GM19023 (cell line): ENCODE results near the gene GNAS-AS1.

ENCODE experiments used
- ATAC-seq: cut with Tn5 transposase; IDR thresholded peaks from one replicate; pipeline ENCODE4 v1.9.1; 2021; ENCODE audit warnings: mild to moderate bottlenecking, moderate library complexity; ENCODE audit not compliant: unreplicated experiment

GNAS-AS1 gene

DNA sequence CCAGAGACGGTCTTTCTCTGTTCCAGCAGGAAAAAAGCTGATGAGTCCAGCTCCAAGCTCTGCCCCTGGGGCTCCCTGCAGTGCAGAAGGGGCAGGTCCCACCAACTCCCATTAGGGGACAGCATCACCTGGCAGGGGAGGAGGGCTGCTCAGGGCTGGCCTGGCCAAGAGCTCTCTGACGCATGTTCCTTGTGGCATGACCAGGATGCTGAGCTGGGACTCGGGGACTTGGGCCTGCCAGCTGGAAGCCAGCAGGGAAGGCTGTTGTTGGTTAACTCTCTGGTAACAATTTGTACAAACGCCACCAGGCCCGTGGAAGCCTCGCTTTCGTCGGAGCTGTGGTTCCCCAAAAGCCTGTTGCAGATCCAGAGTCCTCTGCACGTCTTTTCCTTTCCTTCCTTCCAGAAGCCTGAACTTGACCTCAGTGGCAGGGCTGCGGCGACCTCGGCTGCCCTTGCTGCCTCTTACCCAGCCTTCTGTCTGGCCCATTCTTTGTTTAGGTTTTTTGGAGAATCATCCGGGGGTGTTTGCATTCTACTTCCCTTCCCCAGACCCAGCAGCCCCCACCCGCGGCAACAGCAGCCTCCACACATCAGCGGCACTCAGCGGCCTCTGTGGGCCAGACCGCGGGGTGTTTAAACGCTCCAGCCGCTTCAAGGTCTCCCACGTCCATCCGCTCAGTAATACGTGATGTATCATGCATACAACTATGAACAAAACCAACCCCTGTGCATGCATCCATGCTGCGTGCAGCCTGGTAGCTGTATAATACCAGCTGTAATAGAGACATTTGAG is 63.3 kb downstream of the GNAS-AS1 start:
- ATAC-seq, result no peak

DNA sequence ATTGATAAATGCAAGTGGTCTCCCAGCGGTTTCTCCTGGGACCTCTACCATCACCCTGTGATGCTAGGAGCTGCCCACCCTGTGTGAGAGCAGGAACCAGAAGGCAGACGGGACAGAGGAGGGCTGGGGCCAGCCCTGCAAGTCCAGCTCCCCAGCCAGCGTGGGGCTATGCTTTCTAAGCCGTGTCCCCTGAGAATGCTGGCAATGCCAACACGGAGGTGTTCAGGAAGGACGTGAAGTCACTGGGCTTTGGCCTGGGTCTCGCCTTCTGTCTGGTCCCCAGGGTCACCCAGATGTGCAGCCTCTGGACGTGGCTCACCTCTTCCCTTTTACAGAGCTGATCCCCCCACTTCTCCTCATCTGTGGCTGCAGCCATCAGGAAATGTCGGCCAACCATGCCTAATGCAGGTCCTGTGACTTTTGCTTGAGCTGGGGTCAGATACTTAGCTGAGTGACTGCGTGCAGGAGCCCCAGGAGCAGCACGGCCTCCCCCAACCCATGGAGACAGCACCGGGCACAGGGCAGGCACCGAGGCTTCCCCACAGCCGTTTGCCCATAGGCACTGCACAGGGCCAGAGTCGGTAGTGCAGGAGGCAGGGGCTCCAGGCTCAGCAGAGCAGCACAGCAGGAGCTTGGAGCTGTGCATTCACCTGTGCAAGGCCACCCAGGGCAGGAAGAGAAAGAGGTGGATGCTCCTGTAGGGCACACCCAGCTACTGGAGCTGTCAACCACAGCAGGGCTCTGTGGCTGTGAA is 66.2 kb downstream of the GNAS-AS1 start:
- ATAC-seq, result no peak

DNA sequence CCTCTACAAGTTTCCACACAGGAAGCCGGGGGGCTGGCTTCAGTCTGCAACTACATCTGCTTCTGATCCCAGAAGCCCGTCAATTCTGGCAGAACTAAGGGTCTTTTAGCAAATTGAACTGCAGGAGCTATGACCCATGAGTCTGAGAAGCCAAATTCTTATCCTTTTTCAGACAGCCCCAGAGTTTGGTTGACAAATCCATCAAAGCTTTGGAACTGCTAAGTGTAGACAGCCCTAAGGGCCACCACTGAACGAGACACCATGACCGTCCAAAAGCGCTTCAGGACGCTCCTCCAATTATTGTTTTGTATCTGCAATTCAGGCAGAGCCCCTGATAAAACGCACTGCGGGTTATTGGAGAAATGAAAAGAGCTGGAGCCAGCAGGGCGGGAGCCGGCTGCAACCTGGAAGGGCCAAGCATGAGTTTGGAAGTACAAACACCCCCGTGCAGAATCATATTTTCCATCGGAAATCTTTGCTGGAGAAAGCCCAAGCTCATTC is 67.1 kb downstream of the GNAS-AS1 start:
- no peak for ATAC-seq

DNA sequence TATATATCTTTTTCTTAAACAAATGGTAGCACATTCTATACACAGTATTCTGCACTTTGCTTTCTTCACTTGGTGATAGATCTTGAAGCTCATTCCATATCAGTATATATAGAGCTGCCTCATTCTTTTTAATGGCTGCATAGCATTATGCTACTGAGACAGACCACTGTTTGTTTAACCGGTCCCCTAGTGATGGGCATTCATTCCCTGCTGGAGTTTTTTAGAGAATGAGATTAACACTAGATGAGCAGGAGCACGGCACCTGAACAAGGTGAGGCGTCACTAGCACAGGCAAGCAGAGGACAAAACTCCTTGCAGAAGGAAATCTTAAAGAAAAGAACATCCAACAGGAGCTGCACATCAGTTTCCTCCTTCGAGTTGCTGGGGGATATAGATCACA is 69.6 kb downstream of the GNAS-AS1 start:
- ATAC-seq, result no peak

DNA sequence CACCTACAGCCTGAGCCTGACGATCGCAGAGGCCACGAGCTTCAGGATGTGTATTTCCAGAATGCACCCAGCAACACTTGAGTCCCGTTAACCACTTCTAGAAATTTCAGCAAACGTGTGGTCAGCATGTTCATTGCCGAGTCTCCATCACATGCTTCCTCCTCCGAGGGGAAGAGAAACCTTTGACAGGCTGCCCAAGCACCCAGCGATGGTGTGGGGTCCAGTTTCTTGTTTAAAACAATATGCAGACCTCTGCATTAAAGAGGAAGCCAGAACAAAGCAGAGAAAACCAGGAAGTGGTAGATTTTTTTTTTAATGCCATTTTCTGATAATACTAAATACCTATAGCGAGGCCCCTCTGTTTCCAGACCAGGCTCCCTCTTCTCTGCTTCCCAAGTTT is 71.9 kb downstream of the GNAS-AS1 start:
- no peak for ATAC-seq

DNA sequence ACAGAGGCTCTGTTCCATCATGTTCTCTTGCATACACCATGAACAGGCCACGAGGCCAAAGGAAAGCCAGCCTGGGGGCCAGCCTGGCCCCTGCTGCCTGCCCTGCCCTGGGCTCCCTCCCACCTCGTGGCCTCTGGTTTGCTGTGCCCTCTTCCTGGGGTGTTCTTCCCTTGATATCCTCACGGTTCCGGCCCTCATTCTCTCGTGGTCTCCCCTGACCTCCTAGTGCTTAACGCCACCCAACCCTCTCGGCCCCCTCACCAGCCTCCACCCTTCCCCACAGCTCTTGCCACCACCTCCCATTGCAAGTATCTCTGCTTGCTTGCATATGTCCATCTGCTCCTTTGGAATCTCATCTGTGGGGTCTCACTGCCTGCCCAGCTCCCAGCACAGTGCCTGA is 73.0 kb downstream of the GNAS-AS1 start:
- ATAC-seq, result no peak

DNA sequence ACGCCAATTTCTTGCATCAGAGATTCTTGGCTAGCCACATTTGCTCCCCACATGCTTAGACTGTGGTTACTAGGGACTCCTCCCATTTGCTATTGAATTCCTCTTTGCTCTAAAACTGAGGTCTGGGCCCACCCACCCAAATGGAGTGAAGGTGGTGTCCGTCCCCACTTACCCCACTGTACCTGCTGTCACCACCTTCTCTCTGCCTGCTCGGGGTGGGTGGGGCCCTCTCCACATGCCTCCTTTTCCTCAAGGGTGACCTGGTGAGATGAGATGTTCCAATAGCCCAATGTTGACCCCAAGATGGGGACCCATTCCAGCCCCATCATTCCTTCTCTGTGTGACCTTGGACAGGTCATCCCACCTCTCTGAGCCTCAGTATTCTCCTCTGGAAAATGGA is 74.6 kb downstream of the GNAS-AS1 start:
- no peak for ATAC-seq

DNA sequence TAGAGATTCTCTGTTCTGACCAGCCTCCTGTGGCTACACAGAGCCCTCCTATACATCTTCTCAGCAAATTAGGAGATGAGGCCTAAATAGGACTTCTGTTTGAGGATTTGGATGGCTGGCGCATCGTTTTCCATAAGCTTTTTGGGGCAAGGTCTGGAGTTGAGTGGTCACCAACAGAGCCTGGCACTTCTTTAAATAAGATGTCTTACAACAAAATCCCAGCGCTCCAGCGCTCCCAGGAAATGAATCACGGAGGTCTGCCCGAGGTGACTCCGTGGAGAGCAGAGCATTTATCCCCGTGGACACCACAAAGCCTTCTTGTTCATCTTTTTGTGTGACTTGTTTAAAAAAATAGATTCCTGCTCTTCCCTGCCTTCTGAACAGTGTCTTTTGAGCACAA is 75.3 kb downstream of the GNAS-AS1 start:
- ATAC-seq, result no peak

DNA sequence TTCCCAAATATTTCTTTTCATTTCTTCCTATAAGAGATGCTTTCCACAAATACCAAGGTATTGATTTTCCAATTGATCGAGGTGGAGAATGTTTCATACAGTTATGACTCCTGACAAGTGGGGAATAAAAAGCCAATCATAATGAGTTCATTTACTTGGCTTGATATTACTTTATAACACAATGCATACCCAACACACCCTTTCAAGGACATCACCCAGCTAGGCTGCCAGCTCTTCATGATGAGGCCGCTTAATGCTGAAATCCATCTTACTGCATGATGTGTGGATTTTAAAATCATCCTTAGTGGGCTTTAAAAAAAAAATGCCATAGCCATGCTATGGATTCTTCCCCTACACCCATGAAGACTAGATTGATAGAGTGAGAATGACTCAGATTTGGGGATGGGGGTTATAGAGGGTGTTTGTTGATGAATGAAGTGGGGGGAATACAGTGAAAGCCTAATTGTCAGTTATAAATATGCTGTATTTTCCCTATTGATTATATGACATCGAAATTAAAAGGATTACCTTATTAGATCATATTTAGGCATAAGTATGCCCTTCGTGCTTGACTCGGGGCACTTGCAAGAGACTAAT is 75.9 kb downstream of the GNAS-AS1 start:
- no peak for ATAC-seq

DNA sequence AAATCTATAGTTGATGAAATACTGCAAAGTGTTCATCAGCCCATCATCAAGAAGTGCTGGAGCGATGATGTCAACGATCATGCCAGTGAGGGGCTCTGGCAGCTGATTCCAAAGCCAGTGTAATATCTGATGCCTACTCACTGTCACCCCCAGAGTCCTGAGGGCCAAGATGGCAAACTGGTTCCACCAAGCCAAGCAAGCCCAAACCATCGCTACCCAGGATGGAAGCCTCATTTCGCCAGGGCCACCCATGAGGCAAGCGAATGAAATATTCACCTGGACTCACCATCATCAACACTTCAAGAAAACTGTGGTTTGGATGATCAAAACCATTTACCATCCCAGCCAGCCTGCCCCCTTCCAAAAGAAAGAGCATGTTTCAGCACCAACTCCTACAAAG is 76.5 kb downstream of the GNAS-AS1 start:
- no peak for ATAC-seq

DNA sequence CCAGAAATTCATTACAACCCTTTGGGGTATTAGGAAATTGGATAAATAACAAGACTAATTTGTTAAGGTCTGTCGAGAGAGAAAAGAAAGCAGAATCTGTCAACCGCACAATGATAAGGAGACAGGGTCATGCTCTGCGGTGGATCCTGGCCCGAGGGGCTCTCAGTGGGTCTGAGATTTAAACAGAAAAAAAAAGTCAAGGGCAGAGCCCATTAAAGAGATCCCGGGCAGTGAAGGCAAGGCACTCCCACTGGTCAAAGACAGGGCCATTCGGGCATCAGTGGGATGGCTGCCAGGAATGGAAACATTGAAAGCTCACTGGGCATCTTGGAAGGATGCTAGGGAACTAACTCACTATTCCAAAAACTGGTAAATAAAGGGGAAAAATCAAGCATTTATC is 77.9 kb downstream of the GNAS-AS1 start:
- no peak for ATAC-seq
